Measurements from ENCODE around the gene WDFY3. TPM values are rescaled to one million over a fixed set of nuclear protein-coding genes. Genes with fewer than 3 reads are reported as not detected.

WDFY3 gene
- total and polyA plus RNA-seq, 9 of the 15 experiments (the other 6 are each of a cell fraction or from before 2014, with no cell fraction given), result 0.58 to 13.5 (median 9.4) TPM

DNA sequence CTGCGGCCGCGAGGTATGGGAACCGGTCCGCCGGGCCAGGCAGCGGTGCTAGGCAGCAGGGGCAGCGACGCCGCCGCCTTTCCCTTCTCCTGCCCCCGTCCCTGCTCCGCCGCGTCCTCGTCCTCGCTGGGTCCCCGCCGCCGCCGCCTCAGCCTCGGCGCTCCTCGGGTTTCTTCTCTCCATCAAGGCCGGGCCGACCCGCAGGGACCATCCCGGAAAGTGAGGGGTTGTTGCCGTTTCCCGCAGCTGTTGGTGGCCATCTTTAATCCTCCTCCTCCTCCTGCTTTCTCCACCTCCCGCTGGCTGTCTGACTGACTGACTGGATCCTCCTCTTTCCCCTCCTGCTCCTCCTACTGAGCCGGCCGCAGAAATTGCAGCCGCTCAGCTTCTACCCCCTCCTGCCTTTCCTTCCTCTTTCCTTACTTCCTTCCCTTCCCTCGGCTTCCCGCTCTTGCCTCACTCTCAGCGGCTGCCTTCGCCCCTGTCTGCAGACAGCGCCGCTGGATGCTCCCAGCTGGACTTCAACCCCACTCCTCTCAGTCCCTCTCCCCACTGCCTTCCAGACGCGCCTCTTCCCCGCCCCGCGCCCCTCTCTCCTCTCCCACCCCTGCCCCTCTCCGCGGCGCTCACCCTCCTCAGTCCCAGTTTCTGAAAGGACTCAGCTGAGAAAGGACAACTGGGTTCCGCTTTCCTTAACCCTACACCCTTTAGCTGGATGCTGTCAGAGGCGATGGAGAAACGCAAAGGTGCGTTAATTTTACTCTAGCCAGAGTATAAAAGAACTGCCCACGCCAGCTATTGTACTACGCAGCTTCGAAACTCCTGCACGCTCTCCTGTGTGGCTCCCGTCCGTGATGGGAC lies at the start of gene WDFY3 (continued):
- peak; percentile 65; the same call in 1 of the 2 replicates for TF ChIP-seq ESRRA (IDR thresholded peaks at IDR 0.05; ENCODE audit: borderline replicate concordance, low read depth)
- peak; percentile 89 for TF ChIP-seq ZNF263 (CRISPR knock-in tag; IDR thresholded peaks at IDR 0.05; ENCODE audit: borderline replicate concordance)
- TF ChIP-seq ZNF79 (CRISPR knock-in tag; IDR thresholded peaks at IDR 0.05; ENCODE audit: low read depth), result no peak
- TF ChIP-seq RBFOX2 (IDR thresholded peaks at IDR 0.05; ENCODE audit: low read depth, low read length), result peak; percentile 76
- TF ChIP-seq SMARCA5 (IDR thresholded peaks at IDR 0.05), result peak; percentile 32; the same call in 1 of the 2 replicates
- TF ChIP-seq GATA2 (CRISPR knock-in tag; IDR thresholded peaks at IDR 0.05), result no peak
- TF ChIP-seq, protein P1, sequence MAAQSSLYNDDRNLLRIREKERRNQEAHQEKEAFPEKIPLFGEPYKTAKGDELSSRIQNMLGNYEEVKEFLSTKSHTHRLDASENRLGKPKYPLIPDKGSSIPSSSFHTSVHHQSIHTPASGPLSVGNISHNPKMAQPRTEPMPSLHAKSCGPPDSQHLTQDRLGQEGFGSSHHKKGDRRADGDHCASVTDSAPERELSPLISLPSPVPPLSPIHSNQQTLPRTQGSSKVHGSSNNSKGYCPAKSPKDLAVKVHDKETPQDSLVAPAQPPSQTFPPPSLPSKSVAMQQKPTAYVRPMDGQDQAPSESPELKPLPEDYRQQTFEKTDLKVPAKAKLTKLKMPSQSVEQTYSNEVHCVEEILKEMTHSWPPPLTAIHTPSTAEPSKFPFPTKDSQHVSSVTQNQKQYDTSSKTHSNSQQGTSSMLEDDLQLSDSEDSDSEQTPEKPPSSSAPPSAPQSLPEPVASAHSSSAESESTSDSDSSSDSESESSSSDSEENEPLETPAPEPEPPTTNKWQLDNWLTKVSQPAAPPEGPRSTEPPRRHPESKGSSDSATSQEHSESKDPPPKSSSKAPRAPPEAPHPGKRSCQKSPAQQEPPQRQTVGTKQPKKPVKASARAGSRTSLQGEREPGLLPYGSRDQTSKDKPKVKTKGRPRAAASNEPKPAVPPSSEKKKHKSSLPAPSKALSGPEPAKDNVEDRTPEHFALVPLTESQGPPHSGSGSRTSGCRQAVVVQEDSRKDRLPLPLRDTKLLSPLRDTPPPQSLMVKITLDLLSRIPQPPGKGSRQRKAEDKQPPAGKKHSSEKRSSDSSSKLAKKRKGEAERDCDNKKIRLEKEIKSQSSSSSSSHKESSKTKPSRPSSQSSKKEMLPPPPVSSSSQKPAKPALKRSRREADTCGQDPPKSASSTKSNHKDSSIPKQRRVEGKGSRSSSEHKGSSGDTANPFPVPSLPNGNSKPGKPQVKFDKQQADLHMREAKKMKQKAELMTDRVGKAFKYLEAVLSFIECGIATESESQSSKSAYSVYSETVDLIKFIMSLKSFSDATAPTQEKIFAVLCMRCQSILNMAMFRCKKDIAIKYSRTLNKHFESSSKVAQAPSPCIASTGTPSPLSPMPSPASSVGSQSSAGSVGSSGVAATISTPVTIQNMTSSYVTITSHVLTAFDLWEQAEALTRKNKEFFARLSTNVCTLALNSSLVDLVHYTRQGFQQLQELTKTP (IDR thresholded peaks at IDR 0.05; ENCODE audit: low read depth in 1 of 2, partially characterized antibody in 2 of 2), result peak in 1 of 2 experiments; percentile 49
- TF ChIP-seq, protein P2, sequence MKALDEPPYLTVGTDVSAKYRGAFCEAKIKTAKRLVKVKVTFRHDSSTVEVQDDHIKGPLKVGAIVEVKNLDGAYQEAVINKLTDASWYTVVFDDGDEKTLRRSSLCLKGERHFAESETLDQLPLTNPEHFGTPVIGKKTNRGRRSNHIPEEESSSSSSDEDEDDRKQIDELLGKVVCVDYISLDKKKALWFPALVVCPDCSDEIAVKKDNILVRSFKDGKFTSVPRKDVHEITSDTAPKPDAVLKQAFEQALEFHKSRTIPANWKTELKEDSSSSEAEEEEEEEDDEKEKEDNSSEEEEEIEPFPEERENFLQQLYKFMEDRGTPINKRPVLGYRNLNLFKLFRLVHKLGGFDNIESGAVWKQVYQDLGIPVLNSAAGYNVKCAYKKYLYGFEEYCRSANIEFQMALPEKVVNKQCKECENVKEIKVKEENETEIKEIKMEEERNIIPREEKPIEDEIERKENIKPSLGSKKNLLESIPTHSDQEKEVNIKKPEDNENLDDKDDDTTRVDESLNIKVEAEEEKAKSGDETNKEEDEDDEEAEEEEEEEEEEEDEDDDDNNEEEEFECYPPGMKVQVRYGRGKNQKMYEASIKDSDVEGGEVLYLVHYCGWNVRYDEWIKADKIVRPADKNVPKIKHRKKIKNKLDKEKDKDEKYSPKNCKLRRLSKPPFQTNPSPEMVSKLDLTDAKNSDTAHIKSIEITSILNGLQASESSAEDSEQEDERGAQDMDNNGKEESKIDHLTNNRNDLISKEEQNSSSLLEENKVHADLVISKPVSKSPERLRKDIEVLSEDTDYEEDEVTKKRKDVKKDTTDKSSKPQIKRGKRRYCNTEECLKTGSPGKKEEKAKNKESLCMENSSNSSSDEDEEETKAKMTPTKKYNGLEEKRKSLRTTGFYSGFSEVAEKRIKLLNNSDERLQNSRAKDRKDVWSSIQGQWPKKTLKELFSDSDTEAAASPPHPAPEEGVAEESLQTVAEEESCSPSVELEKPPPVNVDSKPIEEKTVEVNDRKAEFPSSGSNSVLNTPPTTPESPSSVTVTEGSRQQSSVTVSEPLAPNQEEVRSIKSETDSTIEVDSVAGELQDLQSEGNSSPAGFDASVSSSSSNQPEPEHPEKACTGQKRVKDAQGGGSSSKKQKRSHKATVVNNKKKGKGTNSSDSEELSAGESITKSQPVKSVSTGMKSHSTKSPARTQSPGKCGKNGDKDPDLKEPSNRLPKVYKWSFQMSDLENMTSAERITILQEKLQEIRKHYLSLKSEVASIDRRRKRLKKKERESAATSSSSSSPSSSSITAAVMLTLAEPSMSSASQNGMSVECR (CRISPR knock-in tag; IDR thresholded peaks at IDR 0.05), result no peak
- no peak for TF ChIP-seq ZFX (CRISPR knock-in tag; IDR thresholded peaks at IDR 0.05)
- TF ChIP-seq, protein P3, sequence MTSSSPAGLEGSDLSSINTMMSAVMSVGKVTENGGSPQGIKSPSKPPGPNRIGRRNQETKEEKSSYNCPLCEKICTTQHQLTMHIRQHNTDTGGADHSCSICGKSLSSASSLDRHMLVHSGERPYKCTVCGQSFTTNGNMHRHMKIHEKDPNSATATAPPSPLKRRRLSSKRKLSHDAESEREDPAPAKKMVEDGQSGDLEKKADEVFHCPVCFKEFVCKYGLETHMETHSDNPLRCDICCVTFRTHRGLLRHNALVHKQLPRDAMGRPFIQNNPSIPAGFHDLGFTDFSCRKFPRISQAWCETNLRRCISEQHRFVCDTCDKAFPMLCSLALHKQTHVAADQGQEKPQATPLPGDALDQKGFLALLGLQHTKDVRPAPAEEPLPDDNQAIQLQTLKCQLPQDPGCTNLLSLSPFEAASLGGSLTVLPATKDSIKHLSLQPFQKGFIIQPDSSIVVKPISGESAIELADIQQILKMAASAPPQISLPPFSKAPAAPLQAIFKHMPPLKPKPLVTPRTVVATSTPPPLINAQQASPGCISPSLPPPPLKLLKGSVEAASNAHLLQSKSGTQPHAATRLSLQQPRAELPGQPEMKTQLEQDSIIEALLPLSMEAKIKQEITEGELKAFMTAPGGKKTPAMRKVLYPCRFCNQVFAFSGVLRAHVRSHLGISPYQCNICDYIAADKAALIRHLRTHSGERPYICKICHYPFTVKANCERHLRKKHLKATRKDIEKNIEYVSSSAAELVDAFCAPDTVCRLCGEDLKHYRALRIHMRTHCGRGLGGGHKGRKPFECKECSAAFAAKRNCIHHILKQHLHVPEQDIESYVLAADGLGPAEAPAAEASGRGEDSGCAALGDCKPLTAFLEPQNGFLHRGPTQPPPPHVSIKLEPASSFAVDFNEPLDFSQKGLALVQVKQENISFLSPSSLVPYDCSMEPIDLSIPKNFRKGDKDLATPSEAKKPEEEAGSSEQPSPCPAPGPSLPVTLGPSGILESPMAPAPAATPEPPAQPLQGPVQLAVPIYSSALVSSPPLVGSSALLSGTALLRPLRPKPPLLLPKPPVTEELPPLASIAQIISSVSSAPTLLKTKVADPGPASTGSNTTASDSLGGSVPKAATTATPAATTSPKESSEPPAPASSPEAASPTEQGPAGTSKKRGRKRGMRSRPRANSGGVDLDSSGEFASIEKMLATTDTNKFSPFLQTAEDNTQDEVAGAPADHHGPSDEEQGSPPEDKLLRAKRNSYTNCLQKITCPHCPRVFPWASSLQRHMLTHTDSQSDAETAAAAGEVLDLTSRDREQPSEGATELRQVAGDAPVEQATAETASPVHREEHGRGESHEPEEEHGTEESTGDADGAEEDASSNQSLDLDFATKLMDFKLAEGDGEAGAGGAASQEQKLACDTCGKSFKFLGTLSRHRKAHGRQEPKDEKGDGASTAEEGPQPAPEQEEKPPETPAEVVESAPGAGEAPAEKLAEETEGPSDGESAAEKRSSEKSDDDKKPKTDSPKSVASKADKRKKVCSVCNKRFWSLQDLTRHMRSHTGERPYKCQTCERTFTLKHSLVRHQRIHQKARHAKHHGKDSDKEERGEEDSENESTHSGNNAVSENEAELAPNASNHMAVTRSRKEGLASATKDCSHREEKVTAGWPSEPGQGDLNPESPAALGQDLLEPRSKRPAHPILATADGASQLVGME (CRISPR knock-in tag; IDR thresholded peaks at IDR 0.05), result no peak
- TF ChIP-seq ZNF146 (CRISPR knock-in tag; IDR thresholded peaks at IDR 0.05; ENCODE audit: unreplicated experiment), result no peak
